Hepatic stellate cell (primary cell): ENCODE data around the gene CIAPIN1.

ENCODE experiments used
- DNase-seq: peaks from one replicate; pipeline ENCODE4 v3.0.0; 2011; ENCODE audit warnings: low spot score

Gene CIAPIN1

DNA sequence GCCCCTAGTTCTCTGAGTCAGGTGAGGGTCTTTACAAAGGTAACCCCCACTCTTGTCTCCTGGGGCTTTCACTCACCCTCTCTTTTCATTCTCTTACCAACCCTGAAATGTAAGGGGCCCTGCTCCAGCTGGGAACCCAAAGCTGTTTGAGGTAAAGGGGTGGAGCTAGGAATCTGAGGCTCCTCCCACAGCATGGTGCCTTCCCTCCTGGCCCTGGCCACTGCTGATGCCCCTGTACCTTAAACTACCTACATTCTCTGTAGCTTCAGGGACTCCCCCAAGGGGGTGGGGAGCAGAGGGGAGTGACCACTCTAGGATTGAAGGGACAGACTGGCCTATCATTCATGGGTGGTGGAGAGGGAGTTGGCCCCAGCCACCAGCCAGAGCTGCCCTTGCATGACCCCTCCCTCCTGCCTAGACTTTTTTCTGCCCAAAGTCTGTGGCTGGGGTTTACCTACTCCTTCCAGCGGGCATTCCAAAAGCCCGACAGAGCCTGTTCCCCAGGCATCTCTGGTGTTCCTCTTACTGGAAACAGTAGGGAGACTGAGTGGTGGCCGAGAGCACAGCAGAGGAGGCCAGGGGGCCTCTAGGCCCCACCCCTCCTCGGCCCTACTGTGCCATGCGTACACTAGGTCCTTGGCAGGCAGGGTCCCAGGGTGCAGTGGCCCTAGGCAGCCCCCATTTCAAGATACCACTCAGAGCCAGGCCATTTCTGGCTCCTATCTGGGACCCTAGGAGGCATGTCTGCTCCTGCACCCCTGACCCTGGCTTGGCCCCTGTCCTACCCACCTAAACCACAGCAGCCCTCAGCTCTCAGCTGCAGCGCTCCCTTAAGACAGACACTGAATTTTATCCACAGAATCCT, 29.6 kb upstream of the CIAPIN1 start:
- no peak for DNase-seq

DNA sequence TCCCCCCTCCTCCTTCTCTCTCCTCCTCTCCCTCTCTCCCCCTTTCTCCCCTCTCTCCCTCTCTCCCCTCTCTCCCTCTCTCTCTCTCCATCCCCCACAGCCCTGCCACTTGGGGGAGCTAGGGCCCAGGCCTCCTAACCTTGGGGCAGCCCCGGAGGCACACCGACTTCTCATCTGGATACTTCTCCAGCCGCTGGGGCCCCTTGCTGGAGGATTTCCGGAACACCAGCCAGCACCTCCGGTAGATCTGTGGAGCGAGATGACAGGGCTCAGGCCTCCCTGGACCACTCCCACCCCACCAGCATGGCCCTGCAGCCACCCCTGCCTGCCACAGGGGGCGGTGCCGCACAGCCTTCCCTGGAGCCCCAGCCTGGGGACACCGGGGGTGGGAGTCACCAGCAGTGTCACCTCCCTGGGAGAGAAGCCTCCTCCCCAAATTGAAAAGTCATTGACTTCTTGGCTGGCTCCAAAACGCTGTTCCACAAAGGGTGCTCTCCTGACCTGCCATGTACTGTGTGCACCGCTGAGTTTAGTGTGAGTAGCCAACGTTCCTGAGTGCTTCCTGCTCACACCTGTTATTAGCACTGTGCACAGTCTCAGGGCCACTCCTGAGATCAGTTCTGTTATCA, 28.6 kb upstream of the CIAPIN1 start:
- peak; percentile 71 for DNase-seq

DNA sequence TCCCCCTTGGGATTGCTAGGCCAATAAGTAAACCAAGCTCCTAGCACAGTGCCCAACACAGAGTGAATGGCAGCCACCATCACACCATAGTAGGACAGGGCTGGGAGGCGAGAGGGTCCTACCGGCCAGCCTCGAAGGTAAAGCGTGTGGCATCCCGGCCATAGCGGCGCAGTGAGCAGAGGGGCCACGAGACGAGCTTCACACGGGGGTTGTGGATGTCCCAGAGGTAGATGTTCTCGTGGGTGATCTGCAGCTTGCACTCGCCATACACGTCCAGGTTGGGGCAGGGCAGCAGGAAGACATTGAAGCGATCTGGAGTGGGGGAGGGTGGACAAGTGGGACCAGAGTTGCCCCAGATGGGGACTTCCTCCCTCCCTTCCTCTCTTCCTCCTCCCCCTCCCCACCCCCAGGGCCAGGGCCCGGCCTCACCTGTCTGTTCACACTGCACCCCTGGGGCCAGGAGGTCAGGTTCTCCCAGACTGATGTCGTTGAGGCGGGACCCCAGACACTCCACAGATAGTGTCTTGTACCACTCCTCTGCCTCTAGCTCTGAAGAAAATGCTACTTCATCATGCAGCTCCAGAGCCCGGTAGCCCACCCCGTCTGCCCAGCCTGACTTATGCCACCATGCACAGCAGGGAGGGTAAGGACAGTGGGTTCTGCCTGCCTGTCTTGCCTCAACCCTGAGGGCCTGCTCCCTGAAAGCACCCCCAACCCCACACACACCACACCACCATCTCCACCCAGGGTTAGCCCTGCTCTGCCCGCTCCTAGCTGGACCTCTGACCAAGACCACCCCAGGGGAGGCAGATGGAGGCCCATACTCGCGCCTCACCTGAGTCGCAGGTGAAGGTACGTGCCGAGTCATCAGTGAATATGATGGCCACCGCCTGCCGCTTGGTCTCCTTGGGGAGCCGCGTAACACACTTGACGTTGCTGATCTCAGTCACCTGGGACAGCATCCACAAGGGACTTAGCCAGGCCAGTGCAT, 27.8 kb upstream of the CIAPIN1 start:
- no peak for DNase-seq

DNA sequence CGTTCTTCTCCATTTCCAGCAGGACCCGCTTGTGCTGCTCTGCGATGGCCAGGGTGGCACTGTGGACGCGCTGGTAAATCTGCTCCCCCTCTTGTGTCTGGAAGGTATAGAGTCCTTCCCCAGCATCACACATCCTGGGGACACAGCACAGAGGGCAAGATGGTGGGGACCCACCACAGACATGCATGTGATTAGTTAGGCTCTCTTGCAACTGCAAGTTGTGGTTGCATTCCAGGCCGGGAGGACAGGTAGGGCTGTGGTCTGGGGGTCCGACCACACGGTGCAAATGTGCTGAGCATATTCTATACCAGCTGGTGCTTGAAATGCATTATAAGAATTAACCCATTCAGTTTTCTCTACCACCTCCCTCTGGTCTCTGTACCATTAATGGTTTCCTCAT, 26.7 kb upstream of the CIAPIN1 start:
- no peak for DNase-seq

DNA sequence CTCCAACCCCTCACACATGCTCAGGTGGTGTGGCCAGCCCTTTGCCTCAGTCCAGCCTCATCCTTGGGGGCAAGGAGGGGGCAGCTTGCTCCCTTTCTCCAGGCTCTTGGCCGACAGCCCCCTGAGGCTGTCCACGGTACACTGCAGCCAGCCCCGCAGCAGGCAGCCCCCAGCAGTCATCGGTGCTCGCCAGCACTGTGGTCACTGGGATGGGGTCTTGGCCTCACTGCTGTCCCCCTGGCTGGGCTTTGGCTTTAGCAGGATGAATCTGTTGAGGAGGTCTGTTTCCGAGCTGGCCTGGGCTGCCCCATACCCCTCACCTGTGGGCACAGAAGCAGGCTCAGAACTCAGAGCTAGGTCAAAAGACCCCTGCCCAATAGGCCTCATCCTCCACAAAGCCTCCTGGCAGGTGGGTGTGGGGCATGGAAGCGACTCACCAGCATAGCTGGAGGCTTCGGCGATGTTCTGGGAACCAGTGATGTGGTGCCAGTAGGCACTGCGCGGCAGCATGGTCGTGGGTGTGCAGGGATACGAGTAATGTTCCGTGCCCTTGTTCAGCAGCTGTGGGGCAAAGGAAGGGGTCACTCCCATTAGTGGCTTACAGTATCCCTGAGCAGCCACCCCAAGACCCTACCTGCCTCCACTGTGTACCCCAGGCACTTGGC, 26.1 kb upstream of the CIAPIN1 start:
- DNase-seq, result no peak

DNA sequence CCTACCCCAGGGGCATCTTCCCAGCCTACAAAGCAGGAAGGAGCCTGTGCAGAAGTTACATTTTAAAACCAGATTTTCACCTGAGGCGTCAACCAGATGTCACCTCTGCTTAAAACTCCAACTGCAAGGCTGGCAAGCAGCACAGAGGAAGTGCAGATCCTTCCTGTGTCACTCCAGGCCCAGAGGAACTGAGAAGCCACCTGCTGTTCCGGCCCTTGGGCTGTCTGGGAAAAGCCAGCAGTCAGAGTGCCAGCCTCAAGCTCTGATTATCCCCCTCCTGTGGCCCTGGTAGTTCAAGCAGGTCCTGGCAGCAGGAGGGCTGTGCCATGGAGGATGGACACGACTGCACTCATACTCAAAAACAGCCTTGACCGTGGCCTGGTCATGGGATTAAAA, 25.5 kb upstream of the CIAPIN1 start:
- no peak for DNase-seq

DNA sequence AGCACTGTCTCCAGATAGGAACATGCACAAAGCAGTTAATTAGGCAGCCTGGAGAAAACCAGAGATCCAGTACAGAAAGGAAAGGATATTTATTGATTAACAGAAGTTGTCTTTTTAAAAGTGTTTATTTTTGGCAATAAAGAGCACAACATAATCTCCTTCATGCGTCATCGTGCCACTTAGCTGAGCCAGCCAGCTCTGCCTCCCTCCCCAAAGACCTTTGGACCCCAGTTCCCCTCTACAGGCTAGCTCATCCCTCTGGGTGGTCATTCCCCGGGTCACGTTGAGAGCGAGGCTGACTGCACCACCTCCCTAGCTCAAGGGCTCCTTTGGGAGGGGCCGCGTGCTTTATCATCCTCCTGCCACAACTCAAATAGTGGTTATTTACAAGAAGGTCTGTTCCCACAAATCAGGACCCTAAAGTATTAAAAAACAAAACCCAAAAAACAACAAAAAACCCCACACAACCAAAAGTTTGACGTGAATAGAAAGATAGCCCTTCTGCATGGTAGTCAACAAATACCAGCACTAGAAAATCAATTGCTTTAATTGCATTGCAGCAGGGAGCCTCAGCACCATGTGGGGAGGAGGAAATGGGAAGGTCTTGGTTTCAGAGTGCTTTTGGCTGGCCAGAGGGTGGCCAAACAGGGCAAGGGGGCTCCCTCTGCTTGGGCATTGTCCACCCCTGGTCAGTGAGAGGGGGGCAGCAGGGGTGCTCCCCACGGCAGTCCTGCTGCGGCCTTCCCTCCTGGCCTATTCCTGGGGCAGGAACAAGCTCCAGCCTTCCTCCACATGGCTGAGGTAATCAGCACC, 24.9 kb upstream of the CIAPIN1 start:
- no peak for DNase-seq

DNA sequence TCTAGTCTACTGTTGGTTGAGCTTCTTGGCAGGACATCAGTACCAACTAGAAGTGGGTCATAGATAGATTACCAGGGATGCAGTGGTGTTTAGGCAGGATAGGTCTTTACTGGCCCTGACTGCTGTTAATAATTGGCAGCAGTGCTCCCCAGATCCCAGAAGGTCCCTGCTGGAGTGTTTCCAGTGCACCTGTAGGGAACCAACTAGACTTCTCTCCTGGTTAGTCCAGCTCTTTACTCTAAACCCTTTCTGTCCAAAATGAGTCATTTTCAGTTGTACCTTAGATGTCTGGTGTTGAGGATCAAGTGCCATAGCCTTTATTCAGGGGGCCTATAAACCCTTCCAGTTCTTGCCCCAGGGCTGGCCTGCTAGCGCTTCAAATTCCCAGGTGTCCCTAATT, 24.0 kb upstream of the CIAPIN1 start:
- DNase-seq, result no peak

DNA sequence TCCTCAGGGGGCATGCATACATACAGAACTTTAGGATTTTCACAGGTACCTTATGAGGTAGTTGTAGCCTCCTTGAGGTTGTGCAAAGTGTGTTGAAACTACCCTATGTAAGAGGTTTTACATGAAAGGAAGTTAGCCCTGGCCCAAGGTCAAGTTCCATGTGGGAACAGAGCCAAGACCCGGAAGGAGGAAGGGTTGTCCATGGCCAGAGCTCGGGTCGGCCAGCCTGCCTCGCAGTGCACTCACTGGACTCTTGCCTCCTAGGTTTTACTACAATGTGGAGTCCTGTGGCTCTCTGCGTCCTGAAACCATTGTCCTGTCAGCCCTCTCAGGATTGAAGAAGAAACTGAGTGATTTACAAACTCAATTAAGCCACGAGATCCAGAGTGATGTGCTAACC, 23.5 kb upstream of the CIAPIN1 start:
- no peak for DNase-seq

DNA sequence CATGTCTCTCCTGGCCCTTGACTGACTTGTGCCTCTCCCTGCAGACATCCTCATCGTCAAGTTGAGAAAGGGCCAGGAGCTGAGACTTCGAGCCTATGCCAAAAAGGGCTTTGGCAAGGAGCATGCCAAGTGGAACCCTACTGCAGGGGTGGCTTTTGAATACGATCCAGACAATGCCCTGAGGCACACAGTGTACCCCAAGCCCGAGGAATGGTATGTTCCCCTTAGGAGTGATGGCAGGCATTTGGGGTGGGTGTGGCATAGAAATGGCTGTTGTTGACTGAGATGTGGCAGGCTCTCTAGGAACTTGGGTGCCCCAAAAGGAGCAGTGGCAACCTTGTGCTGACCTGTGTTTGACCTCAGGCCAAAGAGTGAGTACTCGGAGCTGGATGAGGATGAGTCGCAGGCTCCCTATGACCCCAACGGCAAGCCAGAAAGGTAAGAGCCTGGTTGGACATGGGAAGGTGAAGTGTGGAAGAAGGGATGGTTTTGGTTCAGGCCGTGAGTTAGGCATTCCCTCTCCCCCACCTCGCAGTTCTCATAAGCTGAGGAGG, 22.8 kb upstream of the CIAPIN1 start:
- DNase-seq, result no peak

DNA sequence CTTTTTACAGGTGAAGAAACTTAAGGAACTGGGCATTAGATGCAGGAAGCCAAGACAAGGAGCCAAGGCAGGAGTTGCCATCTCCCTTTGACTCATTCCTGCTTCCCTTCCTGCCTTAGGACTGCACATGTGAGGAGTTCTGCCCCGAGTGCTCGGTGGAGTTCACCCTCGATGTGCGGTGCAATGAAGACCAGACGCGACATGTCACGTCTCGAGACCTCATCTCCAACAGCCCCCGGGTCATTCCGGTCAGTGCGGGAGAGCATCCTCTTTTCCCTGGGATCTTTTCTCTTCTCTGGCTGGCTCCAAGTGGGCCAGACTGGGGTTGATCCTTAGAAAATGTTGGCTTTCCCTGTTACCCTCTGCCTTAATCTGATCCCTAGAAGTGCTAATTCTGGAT, 21.9 kb upstream of the CIAPIN1 start:
- DNase-seq, result no peak

DNA sequence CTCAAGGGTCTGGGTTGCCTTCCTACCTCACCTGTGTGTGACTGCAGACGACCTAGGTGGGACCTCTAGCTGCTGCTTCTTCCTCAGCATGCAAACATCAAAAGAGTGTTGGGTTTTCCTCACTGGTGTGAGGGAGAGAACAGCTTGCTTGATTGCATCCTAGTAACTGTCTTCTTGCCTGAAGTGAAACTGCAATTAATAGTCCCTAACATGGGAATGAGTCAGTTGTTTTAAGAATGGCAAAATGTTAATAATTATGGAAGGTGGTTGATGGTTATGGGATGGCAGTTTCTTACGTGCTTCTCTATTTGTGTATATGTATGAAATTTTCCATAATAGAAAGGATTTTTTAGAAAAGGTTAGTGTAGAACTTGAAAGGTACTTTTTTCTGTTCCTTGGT, 21.2 kb upstream of the CIAPIN1 start:
- DNase-seq, result no peak

DNA sequence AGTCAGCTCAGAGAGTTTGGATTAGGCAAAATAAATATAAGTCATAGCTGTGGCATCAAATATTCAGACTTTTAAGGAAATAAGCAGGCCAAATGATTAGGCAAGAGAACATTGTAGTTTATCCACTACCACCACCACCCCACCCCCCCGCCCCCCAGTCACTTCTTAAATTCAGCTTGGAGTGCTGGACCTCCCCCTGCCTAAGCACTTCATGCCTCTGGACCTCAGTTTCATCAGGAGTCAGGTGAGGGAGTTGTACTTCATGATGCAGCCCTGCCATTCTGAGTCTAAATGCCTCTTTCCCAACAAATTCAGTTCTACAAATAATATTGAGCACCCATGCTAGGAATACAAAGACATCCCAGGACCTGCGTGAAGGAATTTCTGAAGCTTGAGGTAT, 17.3 kb upstream of the CIAPIN1 start:
- DNase-seq, result no peak

DNA sequence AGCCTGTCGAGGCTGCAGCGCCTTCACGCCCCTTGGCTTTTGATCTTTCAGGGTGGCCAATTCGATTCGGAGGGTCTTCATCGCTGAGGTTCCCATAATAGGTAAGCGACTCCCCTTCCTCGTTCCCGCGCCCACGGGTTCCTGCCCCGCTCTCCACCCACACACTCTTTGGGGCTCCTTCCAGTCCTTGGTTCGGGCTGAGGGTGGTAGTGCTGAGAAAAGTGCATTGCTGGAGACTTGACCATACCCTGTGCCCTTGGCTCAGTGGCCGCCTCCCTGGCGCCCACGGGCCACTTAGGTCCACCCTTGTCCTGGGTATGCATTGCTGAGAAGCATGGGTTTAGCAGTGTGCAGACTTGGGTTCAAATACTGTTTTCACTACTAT, 15.8 kb upstream of the CIAPIN1 start:
- no peak for DNase-seq

DNA sequence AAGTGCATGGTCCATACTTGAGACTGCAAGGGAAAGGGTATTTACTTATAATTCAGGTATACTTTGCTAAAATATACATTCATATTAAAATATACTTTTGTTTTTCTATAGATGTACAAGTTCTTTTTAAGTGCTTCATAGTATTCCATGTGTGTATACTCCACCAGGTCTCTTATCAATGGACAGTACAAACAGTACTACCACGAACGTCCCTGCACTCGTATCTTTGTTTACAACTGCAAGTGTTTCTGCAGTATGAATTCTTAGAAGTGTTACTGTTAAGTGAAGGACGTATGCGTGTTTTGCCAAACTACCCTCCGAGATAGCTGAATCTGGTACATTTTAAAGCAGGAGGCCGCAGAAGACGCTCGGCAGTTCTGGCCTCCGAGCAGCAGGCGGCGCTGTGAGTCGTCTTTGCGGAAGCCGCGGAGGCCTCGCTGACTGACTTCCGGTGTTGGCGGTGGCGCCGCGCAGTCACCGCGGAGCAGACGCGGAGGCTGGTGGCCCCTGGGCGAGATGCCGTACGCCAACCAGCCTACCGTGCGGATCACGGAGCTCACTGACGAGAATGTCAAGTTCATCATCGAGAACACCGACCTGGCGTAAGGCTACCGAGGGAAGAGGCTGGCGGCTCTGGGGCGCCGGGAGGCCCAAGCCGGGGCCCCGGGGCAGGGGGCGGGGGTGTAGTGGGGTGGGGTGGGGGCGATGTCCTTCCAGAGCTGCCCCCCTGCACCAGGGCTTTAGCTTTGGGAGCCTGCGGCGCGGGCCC, 15.2 kb upstream of the CIAPIN1 start, which contains the start of gene POLR2C:
Gene POLR2C (plus strand): TSS at position 471 of the 769 bp plus-strand sequence. CDS start 46 bp downstream, at position 517.
- peak; percentile 87 for DNase-seq

DNA sequence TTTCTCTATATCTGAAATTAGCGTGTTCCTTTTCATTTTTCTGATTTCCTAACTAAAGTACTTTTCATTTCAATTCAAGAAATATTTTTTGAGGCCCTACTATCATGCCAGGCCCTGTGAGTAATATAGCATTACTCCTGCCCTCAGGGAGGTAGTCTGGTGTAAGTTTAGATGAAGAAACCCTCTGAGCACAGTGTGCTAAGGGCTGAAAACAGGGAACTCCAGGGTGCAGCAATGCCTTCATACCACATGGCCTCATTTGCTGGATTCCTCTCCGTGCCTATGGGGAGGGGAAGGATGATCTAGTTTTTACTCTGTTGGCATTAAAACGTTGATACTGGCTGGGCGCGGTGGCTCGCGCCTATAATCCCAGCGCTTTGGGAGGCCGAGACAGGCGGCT, 4.8 kb upstream of the CIAPIN1 start:
- no peak for DNase-seq

DNA sequence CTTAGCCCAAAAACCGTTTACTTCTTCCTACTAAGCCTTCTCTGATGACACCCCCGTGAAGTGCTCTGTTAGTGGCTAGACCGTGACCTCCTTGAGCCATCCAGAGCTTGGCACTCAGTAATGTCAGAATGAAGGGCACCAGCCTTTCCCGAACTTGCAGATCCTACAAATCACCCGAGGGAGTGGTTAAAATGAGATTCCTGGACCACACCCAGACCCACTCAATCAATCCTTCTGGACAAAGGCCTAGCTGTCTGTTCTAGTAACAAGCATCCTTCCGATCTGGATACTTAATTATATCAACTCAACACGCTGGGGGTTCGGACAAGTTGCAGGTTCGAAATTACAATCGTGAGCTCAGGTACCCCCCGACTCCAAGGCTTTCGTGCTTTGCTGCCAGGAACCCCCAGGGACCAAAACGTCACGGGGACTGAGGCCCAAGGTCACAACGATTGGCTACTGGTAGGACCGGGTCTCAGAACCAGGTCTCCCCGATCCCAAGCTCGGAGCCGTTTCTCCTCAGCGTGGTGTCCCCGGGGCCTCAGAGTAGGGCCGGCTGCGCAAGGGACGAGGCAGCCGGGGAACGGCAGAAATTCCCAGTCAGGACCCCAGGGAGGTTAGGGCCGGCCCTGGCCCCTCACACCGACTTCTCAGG, 527 bp downstream of the CIAPIN1 start:
- peak; percentile 63 for DNase-seq

DNA sequence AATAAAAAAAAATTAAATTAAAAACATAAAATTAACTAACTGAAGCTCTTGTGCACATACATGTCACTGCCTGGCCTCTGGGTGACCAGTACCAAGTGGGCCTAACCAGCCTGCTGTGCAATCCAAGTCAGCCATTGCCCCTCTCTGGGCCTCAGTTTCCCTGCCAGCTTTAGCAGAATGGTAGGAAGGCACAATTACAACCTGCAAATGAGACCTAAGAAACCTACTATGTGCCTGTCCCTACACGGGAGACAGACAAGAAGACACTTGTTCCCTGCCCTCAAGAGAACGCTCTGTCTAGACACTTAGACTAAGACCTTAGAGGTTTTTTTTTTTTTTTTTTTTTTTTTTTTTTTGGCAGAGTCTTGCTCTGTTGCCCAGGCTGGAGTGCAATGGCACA, 1.7 kb downstream of the CIAPIN1 start:
- DNase-seq, result no peak

DNA sequence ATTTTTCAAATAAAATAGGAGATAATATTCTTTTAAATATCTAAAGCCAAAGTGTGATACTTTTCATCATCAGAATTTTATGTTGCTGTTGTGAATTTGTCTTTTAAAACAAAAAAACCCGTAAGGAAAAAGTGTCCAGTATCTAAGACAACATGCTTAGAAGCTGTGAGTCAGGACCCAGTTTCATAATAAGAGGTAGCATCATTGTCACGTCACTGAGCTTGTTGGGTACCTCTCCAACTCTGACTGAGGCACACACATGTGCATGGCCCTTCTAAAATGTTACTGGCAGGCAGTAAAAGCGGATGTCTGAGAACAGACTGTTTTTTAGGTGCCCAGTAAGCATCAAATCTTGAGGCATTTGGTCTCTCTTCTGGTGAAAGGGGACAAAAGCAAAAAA, 2.5 kb downstream of the CIAPIN1 start:
- DNase-seq, result no peak
